Erythroblast (primary cell): ENCODE measurements around the gene SALL3.

Experiments used
- GATA1 ChIP-seq: IDR thresholded peaks from 2 replicates; pipeline ENCODE4 v1.6.1; 2011; ENCODE audit warnings: low read depth, mild to moderate bottlenecking, control low read depth, low read length, moderate library complexity
- POLR2A ChIP-seq: IDR thresholded peaks from 2 replicates; pipeline ENCODE4 v1.6.1; 2011; ENCODE audit warnings: mild to moderate bottlenecking, low read length

GRCh38 chr18:78966793-78967106 is 12.9 kb upstream of the SALL3 start:
- TF ChIP-seq POLR2A (no peak), GATA1 (no peak)
